Stimulated activated CD4-positive, alpha-beta T cell treated with anti-CD3 and anti-CD28 coated beads, Interleukin-4, amount 100 ng/mL, for 1 hour (primary cell): Measurements from ENCODE around the gene TMEM120A.

Experiments used
- DNase-seq: peaks from one replicate; pipeline ENCODE4 v3.0.0-alpha.2; 2020

Gene TMEM120A

DNA sequence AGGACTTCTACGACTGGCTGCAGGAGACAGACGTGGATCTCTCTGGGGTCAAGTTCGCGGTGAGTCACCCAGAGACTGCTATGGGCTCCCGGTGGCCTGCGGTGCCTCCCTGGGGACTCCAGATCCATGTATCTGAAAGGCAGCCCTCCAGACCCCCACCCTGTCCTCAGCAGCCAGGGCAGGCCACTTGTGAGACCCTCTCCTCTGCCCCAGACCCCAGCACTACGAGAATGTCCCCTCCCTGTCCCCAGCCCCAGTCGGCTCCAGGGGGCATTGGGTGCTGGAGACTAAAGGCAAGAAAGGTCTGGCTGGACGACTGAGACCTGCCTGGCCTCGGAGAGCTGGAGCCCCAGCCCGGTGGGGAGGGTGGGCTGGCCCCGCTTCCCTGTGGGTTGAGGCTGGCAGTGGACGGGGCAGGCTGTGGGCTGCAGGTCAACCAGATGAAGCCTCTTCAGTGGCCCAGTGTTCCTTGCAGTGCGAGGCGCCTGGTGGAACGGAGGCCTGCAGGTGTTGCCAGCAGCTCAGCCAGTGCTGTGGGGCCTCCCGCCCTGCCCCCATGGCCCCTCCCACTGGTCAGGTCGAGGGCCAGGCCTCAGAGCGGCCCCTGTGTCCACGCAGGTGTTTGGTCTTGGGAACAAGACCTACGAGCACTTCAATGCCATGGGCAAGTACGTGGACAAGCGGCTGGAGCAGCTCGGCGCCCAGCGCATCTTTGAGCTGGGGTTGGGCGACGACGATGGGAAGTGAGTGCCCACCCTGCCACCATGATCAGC, 13.8 kb downstream of the TMEM120A start:
- no peak for DNase-seq

DNA sequence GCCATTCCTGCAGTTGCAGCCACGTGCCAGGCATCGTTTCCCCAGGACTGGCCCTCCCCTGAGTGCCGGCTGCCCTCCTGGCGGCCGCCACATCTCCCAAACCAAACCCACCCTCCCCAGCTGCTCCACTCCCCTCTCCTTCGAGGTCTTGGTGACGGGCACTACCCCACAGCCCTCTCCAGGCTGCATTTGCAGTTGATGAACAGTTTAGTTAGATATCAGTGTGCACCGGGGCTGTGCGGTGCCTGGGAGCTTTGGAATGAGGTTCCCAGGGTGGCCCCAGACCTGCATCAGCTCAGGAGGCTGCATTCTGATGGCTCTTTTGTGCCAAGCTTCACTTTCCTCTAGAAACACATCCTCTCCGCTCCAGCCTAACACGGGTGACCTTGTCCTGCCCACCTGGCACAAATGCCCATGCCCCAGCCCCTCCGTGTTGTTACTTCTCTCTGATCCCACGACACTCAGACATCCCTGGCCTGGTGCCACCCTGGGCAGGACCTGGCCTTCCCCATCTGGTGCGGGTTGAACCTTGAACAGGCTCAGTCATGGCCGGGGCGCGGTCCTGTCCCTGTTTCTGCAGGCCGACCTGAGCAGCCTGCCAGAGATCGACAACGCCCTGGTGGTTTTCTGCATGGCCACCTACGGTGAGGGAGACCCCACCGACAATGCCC, 14.5 kb downstream of the TMEM120A start:
- DNase-seq = no peak

DNA sequence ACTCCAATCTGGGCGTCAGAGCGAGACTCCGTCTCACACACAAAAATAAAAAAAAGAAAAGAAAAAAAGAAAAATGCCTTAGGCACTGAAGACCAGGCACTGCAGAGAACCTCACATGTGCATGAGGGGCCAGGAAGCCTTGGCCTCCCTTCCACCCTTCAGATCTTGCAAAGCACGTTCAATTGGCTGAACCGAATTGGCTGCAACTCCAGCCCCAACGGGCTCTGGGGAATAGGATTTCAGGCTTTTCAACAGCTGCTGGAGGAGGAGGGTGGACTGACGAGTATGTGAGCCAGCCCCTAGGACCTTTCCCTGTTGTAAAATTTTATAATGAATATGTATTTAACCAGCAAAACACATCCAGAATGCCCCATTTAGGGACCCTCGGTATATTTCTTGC, 16.7 kb downstream of the TMEM120A start:
- no peak for DNase-seq

DNA sequence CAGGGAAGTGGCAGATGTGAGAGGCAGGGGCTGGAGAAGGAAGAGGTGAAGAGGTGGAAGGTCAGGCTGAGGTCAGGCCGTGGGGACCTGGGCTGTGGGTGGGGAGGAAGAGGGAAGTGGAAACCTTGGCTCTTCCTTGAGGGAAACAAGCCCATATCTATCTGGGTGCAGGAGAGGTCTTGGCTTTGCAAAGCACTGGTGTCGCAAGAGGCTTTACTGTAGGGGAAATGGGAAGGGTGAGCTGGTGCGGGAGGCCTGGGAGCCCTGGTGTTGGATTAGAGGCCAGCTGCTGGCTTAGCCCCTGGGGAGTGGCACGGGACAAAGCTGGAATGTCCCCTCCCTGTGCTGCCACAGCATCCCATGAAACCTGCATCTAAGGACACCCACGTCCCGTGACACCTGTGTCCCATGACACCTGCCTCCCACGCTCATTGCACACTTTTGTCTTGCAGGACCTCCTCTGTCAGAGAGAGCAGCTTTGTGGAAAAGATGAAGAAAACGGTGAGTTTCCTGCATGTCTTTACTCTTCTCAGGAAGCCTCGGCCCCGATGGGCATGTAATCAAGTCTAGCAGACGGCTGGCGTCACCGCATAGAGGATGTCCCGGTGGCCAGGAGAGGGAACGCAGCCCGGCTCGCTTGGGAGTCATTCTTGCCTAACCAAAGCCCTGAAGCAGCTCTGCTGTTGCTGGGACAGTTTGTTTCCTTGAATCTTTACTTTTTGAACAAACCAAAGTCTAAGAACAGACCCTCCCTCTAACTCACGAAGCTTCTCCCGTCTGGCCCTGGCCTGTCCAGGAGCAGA, 22.2 kb downstream of the TMEM120A start:
- no peak for DNase-seq

DNA sequence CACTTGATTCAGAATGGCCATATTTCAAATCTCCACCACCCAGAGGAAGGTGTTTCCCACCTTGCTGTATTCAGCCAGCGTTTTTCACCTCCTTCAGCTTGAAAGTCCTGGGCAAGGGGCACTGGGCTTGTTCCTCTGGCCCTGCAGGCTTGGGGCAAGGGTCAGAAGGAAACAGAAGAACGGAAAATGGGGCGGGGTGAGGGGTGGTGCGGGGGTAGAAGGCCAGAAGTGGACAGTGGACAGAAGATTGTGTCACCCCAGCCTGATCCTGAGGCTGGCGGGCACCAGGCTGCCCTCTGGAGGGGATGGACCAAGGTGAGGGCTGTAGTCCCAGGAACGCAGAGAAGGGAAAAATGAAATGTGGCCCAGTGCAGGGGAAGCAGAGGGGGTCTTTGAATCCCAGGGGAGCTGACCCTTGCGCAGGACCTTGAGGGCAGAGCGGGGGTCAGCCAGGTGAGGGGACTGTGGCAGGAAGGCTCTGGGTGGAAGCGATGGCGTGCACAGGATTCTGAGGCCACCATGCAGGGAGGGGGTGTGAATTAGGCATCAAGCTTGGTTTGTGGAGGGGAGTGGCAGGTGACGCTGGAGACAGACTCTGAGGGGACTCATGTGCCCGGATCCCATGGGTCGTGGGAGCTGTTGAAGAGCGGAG, 23.0 kb downstream of the TMEM120A start:
- no peak for DNase-seq

DNA sequence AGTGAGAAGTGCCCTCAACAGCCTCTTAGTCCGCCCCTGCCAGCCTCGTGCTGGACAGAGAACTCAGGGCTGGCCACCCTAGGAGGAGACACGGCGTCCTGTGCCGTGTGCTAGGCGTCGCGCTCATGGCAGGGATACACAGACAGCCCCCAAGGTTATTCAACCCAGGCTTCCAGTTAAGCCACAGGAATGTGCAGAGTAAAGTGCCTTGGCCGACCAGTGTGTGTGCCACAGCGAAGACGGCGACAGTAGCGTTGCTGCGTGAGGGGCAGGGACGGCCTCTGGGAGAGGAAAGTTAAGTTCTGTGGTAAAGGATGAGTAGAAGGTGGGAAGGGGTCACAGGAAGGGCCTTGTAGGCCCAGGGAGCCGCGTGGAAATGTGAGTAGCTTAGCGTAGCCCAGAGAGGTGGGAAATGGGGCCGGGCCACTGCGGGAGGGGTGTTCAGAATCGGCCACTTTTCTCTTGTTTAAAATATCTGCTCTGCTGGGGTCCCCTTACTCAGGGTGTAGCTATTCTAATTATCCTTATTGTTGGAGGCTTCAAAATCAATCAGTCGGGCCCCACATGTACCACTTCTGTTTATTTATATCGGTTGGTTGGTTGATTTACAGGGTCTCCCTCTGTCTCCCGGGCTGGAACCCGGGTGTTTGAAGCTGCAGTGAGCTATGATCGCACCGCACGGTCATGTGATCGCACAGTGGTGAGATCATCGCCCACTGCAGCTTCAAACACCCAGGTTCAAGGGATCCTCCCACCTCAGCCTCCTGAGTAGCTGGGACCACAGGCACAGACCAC, 24.5 kb downstream of the TMEM120A start:
- no peak for DNase-seq

DNA sequence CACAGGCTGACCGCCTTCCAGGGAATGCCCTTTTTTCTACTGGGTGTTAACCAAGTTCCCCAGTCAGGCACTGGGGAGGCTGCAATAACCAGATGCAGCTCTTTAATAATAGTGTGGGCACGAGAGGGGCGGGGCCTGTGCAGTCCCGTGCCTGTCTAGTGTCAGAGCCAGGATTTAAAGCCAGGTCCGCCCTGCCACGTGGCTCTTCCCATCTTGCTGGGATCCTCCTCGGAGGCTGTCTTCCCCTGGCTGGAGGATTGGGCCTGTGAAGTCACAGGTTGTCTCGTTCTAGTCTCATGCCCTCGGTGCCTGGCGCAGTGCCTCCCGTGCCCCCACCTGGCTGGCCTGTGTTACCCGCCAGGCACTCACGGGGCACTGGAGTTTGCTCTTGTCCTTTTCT, 25.2 kb downstream of the TMEM120A start:
- DNase-seq = no peak

DNA sequence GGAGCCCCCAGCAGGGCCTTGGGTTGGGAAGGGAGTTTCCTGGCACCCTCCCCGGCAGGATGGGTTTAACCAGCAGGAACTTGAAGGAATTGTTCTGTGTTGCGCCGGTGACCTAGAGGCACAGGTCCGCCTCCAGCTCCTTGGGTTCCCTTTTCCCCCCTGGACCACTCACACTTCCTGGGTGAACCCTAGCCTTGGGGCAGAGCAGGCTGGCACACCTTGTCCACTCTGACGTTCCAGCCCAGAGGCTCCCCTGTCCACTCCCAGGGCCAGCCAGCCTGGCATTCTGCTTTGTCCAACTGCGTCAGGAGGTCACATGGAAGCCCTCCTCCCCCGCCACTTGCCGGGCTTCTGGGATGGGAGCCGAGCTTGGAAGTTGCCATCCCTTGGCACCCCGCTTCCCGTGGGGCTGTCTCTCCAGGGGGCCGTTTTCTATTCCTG, 25.8 kb downstream of the TMEM120A start:
- DNase-seq = no peak

DNA sequence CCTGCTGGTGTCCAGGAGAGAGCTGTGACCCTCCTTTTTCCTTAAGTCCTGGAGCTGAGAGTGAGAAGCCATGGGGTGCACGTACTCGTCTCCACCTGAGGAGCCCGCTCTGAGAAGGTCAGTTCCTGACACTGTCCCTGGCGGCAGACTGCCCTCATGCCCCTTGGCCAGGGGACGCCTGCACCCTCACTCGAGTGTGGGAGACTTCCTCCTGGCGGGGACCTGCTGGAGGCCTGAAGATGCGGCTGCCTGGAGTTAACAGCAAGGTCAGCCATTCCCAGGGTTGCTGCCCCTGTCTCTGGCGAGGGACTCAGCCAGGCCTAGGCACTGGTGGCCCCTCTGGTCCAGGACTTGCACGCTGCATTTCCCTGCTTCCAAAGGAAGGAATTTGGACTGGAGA, 26.4 kb downstream of the TMEM120A start:
- no peak for DNase-seq

DNA sequence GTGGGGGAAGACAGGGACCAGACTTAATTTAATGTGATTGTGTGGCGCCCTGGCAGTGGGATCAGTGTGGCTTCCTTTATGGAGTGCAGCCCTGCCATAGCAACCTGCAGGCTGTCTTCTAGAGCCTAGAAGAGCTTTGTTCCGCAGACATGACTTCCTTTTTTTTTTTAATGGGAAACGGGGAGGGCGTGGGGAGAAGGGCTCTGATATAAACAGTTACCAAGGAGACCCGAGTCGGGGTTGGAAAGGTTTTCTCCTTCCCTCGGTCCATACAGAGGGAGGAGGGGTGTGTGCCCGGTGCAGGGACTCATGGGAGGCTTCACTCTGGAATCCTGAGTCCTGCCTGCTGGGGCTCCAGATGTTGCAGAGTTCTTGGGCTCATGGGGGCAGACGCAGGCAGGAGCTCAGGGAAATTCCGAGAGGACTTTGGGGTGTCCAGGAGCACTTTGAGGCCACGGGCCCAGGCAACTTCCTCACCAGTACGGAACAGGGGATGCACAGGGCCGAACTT, 26.9 kb downstream of the TMEM120A start:
- no peak for DNase-seq

DNA sequence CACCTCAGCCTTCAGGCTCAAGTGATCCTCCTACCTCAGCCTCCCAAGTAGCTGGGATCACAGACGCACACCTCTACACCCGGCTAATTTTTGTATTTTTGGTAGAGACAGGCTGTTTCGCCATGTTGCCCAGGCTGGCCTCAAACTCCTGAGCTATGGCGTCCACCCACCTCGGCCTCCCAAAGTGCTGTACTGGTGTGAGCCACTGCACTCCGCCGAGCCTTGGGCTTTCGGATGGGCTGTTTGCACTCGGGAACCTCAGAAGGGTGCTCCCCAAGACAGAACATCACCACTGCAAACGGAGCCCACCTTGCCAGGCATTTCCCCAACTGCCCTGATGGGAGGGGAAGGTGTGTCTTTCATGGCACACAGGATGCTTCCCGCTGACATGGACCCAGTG, 27.3 kb downstream of the TMEM120A start:
- no peak for DNase-seq

DNA sequence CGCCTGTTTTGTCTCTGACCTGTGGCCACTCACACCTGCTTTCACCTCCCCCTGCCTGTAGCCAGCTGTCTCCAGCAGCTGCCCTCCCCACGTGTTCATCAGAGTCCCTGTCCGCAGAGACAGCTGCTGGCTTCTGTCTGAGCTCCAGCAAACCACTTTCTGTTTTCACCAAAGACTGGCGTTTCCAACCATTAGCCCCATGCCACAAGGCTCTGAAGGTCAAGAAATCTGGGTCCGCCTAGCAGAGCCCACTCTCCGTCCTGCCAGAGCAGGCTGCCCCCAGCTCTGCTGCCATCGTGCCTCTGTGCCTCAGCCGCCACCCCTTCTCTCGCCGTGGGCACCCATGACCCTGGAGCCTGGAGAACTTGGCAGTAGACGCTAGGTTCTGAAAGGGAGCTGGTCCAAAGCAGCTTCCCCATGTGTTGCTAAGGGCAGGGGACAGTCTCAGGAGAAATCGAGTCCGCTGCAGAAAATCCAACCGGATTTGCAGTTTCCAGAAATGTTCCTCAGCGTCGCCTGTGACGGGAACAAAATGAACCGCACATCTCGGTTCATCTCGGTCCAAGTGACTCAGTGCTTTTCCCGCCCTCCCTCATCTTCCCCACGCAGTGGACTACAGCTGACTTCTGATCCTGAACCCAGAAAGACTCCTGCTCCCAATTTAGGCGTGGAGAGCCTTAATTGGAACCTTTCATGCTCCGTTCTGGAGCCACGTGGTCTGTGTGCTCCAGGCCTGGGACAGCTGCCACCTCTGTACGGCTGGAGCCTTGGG, 28.0 kb downstream of the TMEM120A start:
- no peak for DNase-seq

DNA sequence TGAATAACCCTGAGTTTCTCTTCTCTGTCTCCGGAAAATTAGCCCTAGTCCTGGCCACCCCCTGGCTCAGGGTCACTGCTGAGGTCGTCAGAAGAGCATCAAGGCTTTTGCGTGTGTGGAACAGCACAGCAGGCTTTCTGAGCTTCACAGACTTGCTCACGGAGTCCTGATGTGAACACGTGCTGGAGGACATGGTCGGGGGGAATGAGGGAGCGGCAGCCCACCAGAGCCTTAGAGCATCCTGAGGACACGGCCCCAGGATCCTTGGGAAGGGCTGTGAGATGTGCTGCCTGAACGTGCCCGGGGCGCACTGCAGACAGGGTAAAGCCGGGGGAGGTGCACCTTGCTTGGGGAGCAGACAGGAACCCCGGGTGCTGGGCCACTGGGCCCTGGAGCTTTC, 28.8 kb downstream of the TMEM120A start:
- DNase-seq = no peak

DNA sequence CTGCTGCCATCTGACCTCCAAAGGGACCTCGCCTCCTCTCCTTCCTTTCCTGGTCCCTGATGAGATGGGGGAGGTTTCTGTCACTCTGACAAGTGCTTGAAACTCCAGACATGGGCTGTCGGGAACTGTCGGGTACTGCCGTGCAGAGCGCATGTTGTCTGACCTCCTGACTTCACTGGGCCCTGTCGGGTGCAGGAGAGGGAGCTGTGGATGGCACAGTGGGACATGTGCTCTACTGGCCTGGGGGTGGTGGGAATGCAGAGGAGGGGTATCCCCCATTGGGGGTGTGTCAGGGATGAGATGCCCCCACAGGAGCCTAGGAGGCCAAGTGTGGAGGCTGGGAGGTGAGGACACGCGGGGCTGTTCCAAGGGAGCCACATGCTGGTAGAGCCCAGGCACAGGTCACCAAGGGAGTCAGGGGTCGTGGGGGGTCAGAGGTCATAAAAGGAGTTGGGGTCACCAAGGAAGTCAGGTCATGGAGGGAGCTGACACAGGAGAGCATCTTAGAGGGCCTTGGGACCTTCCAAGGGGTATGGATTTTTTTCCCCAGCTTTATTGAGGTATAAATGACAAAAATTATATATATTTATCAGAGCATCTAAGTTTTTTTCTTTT, 30.9 kb downstream of the TMEM120A start:
- no peak for DNase-seq

DNA sequence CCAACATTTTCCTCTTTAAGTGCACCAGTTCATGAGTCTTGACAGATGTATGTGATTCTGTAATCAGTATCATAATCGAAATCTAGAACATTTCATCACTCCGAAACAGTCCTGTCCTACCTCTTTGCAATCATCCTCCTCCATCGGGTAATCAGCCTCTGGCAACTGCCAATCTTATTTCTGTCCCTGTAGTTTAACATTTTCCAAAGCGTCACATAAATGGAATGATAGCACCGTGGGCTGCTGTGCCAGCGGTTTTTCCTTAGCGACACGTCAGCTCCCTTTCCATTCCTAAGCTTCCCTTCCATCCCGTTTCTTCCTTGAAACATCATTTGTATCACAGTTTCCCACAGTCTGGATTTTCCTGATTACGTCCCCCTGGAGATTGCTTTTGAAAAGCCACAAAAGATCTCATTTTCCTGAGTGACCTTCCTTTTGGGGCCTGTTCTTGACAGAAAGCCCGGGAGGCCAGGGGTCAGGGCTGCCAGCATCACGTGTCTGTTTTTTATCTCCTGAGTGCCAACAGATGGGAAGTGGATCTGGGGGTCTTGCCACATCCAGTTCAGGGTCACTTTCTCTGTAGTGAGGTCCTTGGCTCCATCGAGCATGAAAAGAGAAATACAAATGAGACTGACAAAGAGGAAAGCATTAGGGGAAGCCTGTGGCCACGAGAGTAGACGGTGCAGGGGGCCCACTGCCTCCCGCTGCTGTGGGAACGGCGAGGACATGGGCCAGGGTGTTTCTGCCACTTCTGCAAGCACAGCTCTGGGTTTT, 31.6 kb downstream of the TMEM120A start:
- no peak for DNase-seq

DNA sequence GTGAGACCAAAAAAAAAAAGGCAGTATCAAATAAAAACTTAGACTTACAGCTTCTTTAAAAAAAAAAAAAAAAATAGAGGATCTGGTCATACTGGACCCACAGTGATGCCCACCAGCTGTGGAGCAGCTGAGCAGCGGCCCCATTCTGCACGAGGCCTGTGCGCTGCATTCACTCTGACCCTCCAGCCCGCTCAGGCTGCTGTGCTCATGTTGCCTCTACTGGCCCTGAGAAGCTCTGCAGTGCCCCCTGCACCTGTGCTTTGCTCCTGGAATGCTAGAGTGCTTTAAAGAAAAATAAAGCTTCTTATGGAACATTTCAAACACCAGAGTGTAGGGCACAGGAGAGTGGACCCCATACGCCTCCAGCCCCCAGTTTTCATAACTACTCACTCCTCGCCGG, 33.2 kb downstream of the TMEM120A start:
- no peak for DNase-seq

DNA sequence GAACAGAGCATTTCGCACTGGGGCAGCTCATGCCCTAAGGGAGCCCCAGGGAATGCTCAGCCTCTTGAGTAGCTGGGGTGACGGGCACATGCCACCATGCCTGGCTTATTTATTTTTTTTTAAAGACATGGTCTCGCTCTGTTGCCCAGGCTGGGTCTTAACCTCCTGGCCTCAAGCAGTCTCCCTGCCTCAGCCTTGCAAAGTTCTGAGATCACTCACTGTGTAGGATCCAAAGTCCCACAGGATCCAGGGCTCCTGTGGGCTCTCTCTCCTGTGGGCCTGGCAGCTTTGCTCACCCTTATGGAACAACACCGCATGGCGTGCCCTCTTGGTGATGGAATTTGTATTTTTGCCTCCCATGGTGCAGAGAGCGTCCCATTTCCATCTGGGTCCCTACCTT, 34.0 kb downstream of the TMEM120A start:
- no peak for DNase-seq

DNA sequence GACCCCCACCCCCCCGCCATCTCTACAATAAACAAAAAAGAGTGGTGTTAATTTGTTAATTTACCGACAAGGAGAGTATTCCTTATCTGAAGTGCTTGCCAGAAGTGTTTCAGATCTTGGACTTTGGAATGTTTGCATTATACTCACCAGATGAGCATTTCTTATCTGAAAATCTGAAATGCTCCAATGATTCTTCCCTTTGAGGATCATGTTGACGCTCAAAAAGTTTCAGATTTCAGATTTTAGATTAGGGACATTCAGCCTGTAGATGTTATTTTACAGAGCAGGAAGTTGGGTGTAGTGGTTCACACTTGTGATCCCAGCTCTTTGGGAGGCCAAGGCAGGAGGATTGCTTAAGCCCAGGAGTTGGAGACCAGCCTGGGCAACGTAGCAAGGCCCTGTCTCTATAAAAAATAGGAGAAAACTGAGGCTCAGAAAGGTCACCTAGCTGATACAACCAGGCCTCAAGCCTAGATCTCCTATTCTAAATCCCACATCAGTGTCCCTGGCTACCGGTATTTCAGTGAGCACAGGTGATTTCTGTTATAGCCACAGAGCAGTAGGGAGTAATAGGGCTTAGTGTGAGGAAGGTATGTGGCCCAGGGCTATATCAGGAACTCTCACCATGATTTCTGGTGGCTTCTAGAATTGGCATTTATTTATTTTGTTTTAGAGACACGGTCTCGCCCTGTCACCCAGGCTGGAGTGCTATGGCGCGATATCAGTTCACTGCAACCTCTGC, 35.4 kb downstream of the TMEM120A start:
- DNase-seq = no peak

DNA sequence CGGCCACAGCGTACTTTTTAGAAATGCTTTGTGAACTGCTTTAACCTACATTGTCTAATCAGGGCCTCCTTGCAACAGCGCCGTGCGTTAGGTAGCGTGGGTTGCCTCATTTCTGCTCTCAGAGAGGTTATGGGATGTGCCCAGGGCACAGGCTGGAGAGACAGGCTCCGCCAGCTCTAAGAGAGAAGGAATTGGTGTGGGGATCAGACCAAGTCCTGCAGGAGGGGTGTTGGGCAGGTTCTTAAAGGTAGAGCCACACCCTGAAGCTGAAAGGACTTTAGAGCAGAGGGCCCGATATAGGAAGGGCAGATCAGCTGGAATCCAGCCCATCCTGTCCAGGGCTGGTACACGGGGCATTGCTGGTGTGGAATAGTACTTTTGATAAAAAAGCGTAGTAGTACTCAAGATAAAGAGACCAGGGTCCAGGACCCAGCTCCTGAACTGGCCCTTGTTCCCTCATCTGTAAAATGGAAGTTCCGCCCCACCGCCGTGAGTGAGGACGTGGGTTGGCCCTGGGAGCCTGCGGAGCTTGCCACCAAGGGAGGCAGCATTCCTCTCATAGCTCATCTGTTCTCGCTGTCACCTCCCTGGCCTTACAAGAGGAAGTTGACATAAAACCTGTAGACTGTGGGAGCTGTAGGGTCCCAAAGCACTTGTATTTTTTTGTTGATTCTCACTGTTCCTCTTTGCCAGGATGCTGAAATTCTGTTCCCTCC, 37.2 kb downstream of the TMEM120A start:
- DNase-seq = no peak
